Measurements from ENCODE around the gene ZNF613. TPM values are rescaled to one million over a fixed set of nuclear protein-coding genes. Genes with fewer than 3 reads are reported as not detected.

ZNF613 gene
- 1 to 10 TPM; 1.8 to 3.9 (median 2.5) TPM for total RNA-seq
- total RNA-seq (2013), result 10.4 TPM

DNA sequence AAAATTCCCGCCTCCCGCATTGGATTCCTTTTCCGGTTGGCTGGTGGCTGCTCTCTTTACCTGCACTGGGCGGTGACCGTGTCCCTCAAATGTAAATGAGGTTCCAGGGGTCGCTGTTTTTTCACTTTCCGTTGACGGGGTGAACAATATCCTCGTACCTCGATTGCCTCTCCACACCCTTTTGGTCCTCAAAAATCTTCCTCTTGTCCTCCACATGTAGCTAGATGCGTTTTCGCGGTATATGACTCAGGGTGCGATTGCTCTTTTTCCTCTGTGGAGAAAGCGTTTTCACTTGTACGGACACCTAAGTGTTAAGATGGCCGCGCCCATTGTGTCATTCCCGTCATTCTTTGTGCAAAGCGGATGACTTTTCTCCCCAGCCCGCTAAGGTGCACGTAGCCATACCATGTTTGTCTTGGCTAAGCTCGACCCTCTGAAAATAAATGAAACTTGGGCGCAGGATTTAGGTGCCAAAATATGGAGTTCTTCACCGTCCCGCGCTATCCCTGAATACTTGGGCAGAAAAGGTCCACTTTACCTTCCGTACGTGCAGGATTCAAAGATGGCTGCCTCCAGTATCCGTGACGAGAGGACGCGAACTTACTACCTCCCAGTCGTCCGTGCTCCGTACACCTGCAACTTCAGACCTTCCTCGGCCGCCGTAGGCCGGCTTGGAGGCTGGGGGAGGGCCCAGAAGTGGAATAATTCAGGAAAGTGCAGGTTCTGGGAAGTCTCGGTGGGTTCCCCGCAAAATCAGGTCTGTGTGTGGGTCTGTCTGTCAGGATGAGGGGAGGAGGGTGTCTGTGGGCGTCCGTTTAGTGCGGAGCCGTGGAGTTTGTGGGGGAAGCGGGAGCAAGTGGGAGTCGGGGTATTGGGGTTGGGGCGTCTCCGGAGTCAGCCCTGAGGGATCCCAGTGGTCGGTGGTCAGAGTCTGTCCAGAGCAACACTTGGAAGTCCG, at the start of gene ZNF613:
Gene ZNF613 (plus strand): TSS at position 689 of the 958 bp plus-strand sequence. CDS start 8,749 bp downstream, outside the sequence.
- H3K4me1 Mint-ChIP-seq, result peaks cover 34 to 36% of the 10 kb centered on the region in 2 donors
- intact Hi-C loops (cut with micrococcal nuclease), result loop anchor here (1.0 to 5.0 kb wide), 3 partner anchors 22 to 122 kb away; partner anchors contain the start of genes ZNF432, ZNF615 and ZNF649
- peak; percentile 76 to 91 for DNase-seq
- no peaks in the 10 kb centered on the region for H3K27me3 Mint-ChIP-seq (ENCODE audit: low read depth in 2 of 2)
- H3K27ac ChIP-seq (ENCODE audit: low read length), result peak within 1 kb of the TSS; percentile 67
- H3K9me3 ChIP-seq (ENCODE audit: control insufficient read depth, insufficient read depth, low read length), result peaks cover 22% of the 10 kb centered on the region
- peaks cover 7 to 18% of the 10 kb centered on the region in 2 donors for H3K9me3 Mint-ChIP-seq
- H3K4me3 Mint-ChIP-seq, result peak within 1 kb of the TSS; percentile 96
- peak within 1 kb of the TSS; percentile 78 for H3K4me3 ChIP-seq (ENCODE audit: low read length)
- H3K4me1 ChIP-seq (ENCODE audit: control insufficient read depth, insufficient read depth, low read length), result peaks cover 16% of the 10 kb centered on the region
- H3K27me3 ChIP-seq (ENCODE audit: control insufficient read depth, insufficient read depth, low read length), result no peaks in the 10 kb centered on the region
- WGBS (ENCODE audit: insufficient coverage), result under 1% methylated on average over 52 of the region's 52 CpGs
- peak within 1 kb of the TSS; percentile 86 to 98 for H3K27ac Mint-ChIP-seq
- peaks cover 16% of the 10 kb centered on the region for H3K36me3 ChIP-seq (ENCODE audit: control insufficient read depth, insufficient read depth, low read length)
- H3K36me3 Mint-ChIP-seq, result peaks cover 25% of the 10 kb centered on the region
- TF ChIP-seq, protein P1, sequence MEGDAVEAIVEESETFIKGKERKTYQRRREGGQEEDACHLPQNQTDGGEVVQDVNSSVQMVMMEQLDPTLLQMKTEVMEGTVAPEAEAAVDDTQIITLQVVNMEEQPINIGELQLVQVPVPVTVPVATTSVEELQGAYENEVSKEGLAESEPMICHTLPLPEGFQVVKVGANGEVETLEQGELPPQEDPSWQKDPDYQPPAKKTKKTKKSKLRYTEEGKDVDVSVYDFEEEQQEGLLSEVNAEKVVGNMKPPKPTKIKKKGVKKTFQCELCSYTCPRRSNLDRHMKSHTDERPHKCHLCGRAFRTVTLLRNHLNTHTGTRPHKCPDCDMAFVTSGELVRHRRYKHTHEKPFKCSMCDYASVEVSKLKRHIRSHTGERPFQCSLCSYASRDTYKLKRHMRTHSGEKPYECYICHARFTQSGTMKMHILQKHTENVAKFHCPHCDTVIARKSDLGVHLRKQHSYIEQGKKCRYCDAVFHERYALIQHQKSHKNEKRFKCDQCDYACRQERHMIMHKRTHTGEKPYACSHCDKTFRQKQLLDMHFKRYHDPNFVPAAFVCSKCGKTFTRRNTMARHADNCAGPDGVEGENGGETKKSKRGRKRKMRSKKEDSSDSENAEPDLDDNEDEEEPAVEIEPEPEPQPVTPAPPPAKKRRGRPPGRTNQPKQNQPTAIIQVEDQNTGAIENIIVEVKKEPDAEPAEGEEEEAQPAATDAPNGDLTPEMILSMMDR (IDR thresholded peaks at IDR 0.05), result peak; percentile 24
- peak; percentile 84 to 89 (median 86) for ATAC-seq

DNA sequence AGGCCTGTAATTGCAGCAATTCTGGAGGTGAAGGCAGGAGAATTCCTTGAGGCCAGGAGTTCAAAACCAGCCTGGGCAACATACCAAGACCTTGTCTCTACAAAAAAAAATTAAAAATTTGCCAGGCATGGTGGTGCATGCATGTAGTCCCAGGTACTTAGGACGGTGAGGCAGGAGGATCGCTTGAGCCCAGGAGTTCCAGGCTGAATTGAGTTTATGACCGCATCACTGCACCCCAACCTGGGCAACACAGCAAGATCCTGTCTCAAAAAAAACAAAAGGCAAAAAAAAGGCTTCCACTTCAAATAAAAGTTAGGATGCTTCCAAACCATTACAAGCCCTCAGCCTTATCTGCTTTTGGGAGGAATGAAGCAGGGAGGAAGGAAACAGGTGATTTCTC, 44.8 kb upstream of the ZNF613 start:
- Histone ChIP-seq H3K27me3 (ENCODE audit: control insufficient read depth, insufficient read depth, low read length) (no peaks in the 10 kb centered on the region), H3K9me3 (ENCODE audit: control insufficient read depth, insufficient read depth, low read length) (peaks cover 57% of the 10 kb centered on the region), H3K4me3 (ENCODE audit: low read length) (no peak overlapping the region), H3K4me1 (ENCODE audit: control insufficient read depth, insufficient read depth, low read length) (no peaks in the 10 kb centered on the region), H3K27ac (ENCODE audit: low read length) (no peak overlapping the region), H3K36me3 (ENCODE audit: control insufficient read depth, insufficient read depth, low read length) (peaks cover 20% of the 10 kb centered on the region)
- peaks cover 5 to 10% of the 10 kb centered on the region in 2 donors for H3K4me1 Mint-ChIP-seq
- DNase-seq (no peak), ATAC-seq (no peak)
- intact Hi-C loops (cut with micrococcal nuclease), result loop anchor here (10.0 kb wide), 1 partner anchor 62 kb away; no protein-coding TSS in a partner anchor
- 100% methylated on average over 3 of the region's 3 CpGs for WGBS (ENCODE audit: insufficient coverage)
- peaks cover 37% of the 10 kb centered on the region for H3K36me3 Mint-ChIP-seq
- no peak overlapping the region for H3K4me3 Mint-ChIP-seq
- TF ChIP-seq, protein P1 (IDR thresholded peaks at IDR 0.05), result no peak
- H3K9me3 Mint-ChIP-seq, result peaks cover 11 to 28% of the 10 kb centered on the region in 2 donors
- H3K27ac Mint-ChIP-seq, result no peak overlapping the region
- no peaks in the 10 kb centered on the region for H3K27me3 Mint-ChIP-seq (ENCODE audit: low read depth in 2 of 2)

DNA sequence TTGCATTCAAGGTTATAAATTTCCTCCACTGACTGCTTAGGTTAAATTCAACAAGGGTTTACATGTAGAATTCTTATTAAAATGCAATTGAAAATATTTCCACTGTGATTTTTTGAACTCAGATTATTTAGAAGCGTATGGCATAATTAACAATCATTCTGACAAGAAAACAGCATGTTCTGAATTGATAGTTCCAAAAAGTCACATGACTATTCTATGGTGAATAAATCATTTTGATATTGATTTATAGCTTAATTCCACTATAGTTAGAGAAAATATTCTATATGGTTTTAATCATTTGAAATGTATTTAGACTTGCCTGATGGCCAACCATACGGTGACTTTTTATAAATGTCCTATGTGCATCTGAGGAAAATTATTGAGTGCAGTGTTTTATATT, 42.6 kb upstream of the ZNF613 start:
- H3K4me1 Mint-ChIP-seq, result peaks cover 13 to 19% of the 10 kb centered on the region in 2 donors
- H3K4me3 Mint-ChIP-seq, result no peak overlapping the region
- DNase-seq, result no peak
- H3K36me3 Mint-ChIP-seq, result peaks cover 43% of the 10 kb centered on the region
- no peak for ATAC-seq
- Histone ChIP-seq H3K9me3 (ENCODE audit: control insufficient read depth, insufficient read depth, low read length) (peaks cover 60% of the 10 kb centered on the region), H3K27me3 (ENCODE audit: control insufficient read depth, insufficient read depth, low read length) (no peaks in the 10 kb centered on the region), H3K27ac (ENCODE audit: low read length) (no peak overlapping the region), H3K4me1 (ENCODE audit: control insufficient read depth, insufficient read depth, low read length) (peaks cover 3% of the 10 kb centered on the region), H3K36me3 (ENCODE audit: control insufficient read depth, insufficient read depth, low read length) (peaks cover 12% of the 10 kb centered on the region), H3K4me3 (ENCODE audit: low read length) (no peak overlapping the region)
- TF ChIP-seq, protein P1 (IDR thresholded peaks at IDR 0.05), result no peak
- peaks cover 12 to 29% of the 10 kb centered on the region in 2 donors for H3K9me3 Mint-ChIP-seq
- H3K27me3 Mint-ChIP-seq (ENCODE audit: low read depth in 2 of 2), result no peaks in the 10 kb centered on the region
- H3K27ac Mint-ChIP-seq, result no peak overlapping the region
- 100% methylated on average over 2 of the region's 2 CpGs for WGBS (ENCODE audit: insufficient coverage)
- intact Hi-C loops (cut with micrococcal nuclease), result loop anchor here (10.0 kb wide), 1 partner anchor 60 kb away; no protein-coding TSS in a partner anchor

Data from natural killer cell (primary cell).